HCT116 (cell line): Measurements from ENCODE around the gene CXCR2. TPM values are rescaled to one million over a fixed set of nuclear protein-coding genes. Genes with fewer than 3 reads are reported as not detected.

ENCODE experiments used
- ATAC-seq: fragments of 200-7000 bp; cut with Tn5 transposase; 2 replicates; pipeline ENCODE4 v1.9.1; 2020; ENCODE audit warnings: mild to moderate bottlenecking, moderate library complexity
- BruUV-seq: library from RNA; stranded (reverse); fragments of 400-500 nt; replicated peaks from 2 replicates; lab custom pipeline; 2021; lab: Mats Ljungman, UMichigan
- CTCF ChIA-PET: fragments of 300-600 bp; sonication (Branson Sonifier 250); formaldehyde crosslinking; loops from one replicate; lab custom pipeline; 2021; ENCODE audit warnings: antibody characterized with exemption; lab: Charles Lee
- POLR2A ChIA-PET: fragments of 300-600, 350-600 bp; sonication (Branson Sonifier 250); formaldehyde crosslinking; loops from one replicate; lab custom pipeline; 2021; ENCODE audit warnings: antibody characterized with exemption; lab: Charles Lee
- RAD21 ChIA-PET, 2 experiments: fragments of 300-600 bp; sonication (Branson Sonifier 250); formaldehyde crosslinking; loops; one replicate each; lab custom pipeline; 2023; ENCODE audit warnings: low total read pairs in 2 of 2; ENCODE audit not compliant: uncharacterized antibody in 2 of 2, unreplicated experiment in 2 of 2, low non-redundant PET in 1 of 2; lab: Charles Lee
- DNase-seq: peaks from one replicate; pipeline ENCODE4 v3.0.0-alpha.2; 2010; ENCODE audit warnings: low read depth, low spot score
- H2AFZ ChIP-seq: fragments of 200-600 bp; shearing (Covaris generic), sonication (generic); 2 replicates; pipeline ENCODE4 v1.6.1; 2017; ENCODE audit warnings: low read depth, mixed run types, mixed read lengths, antibody characterized with exemption, low read length; ENCODE audit not compliant: poor library complexity, severe bottlenecking
- H3K27ac ChIP-seq: 2 replicates; pipeline ENCODE4 v1.5.1; 2012; ENCODE audit warnings: low read depth, low read length
- H3K27me3 ChIP-seq: fragments of 200-600 bp; sonication (generic); 2 replicates; pipeline ENCODE4 v1.6.1; 2016; ENCODE audit warnings: mixed run types, low read length, mixed read lengths; ENCODE audit not compliant: insufficient read depth
- H3K36me3 ChIP-seq, 2 experiments: fragments of 200-500 bp in 1 of 2; fragments of 200-600 bp in 1 of 2; sonication (Bioruptor generic) in 1 of 2; sonication (generic) in 1 of 2; 2 replicates each; pipeline versions ENCODE4 v1.5.1 to v1.6.1; 2014 to 2016; ENCODE audit warnings: low read length in 2 of 2, inconsistent platforms in 1 of 2, mixed read lengths in 1 of 2, mixed run types in 1 of 2; ENCODE audit not compliant: insufficient read depth in 2 of 2, control insufficient read depth in 1 of 2
- H3K4me1 ChIP-seq, 2 experiments: fragments of 200-600 bp in 1 of 2; sonication (generic) in 1 of 2; 2 replicates each; pipeline versions ENCODE4 v1.5.1 to v1.6.1; 2012 to 2017; ENCODE audit warnings: low read length in 2 of 2, inconsistent platforms in 1 of 2, mild to moderate bottlenecking in 1 of 2, mixed read lengths in 1 of 2, mixed run types in 1 of 2, moderate library complexity in 1 of 2; ENCODE audit not compliant: insufficient read depth in 2 of 2, control insufficient read depth in 1 of 2
- H3K4me2 ChIP-seq: fragments of 200-600 bp; sonication (generic); 2 replicates; pipeline ENCODE4 v1.6.1; 2017; ENCODE audit warnings: mixed run types, low read length, mixed read lengths
- H3K4me3 ChIP-seq, 2 experiments: fragments of 200-600 bp in 1 of 2; sonication (generic) in 1 of 2; replicated peaks in 1 of 2; 2 replicates each; pipeline ENCODE4 v1.5.1; 2011 to 2016; ENCODE audit warnings: low read length in 2 of 2, control low read depth in 1 of 2, low read depth in 1 of 2, mild to moderate bottlenecking in 1 of 2, mixed read lengths in 1 of 2, mixed run types in 1 of 2
- H3K79me2 ChIP-seq: fragments of 200-600 bp; sonication (generic); 2 replicates; pipeline ENCODE4 v1.6.1; 2017; ENCODE audit warnings: mild to moderate bottlenecking, mixed run types, low read length, moderate library complexity, mixed read lengths; ENCODE audit not compliant: insufficient read depth
- H3K9ac ChIP-seq: fragments of 200-600 bp; sonication (generic); 2 replicates; pipeline ENCODE4 v1.6.1; 2016; ENCODE audit warnings: low read length, mixed read lengths
- H3K9me2 ChIP-seq: fragments of 200-600 bp; sonication (generic), shearing (Covaris generic); 2 replicates; pipeline ENCODE4 v1.6.1; 2017; ENCODE audit warnings: mixed run types, mild to moderate bottlenecking, moderate library complexity; ENCODE audit not compliant: insufficient read depth
- H3K9me3 ChIP-seq, 2 experiments: fragments of 200-500 bp in 1 of 2; fragments of 200-600 bp in 1 of 2; sonication (Bioruptor generic) in 1 of 2; sonication (generic) in 1 of 2; 2 replicates each; pipeline ENCODE4 v1.6.1; 2014 to 2017; ENCODE audit warnings: low read length in 2 of 2, mixed read lengths in 2 of 2, inconsistent platforms in 1 of 2, low read depth in 1 of 2, mild to moderate bottlenecking in 1 of 2, mixed run types in 1 of 2, moderate library complexity in 1 of 2; ENCODE audit not compliant: control insufficient read depth in 1 of 2, insufficient read depth in 1 of 2
- H4K20me1 ChIP-seq: fragments of 200-600 bp; sonication (generic), shearing (Covaris generic); 2 replicates; pipeline ENCODE4 v1.6.1; 2017; ENCODE audit warnings: mixed run types, mild to moderate bottlenecking, moderate library complexity; ENCODE audit not compliant: insufficient read depth
- CEBPB ChIP-seq: IDR thresholded peaks from 2 replicates; pipeline ENCODE4 v1.6.1; 2012; ENCODE audit warnings: low read depth
- EZH2 ChIP-seq: fragments of 200-600 bp; sonication (generic); IDR thresholded peaks from 2 replicates; pipeline ENCODE4 v1.6.1; 2017; ENCODE audit warnings: antibody characterized with exemption, mixed run types
- EZH2phosphoT487 ChIP-seq: fragments of 200-600 bp; IDR thresholded peaks from 2 replicates; pipeline ENCODE4 v1.6.1; 2018; ENCODE audit warnings: antibody characterized with exemption, borderline replicate concordance
- YY1 ChIP-seq: IDR thresholded peaks from 2 replicates; pipeline ENCODE4 v1.6.1; 2011; ENCODE audit warnings: low read length, low read depth, moderate library complexity, mild to moderate bottlenecking; ENCODE audit not compliant: insufficient replicate concordance; ENCODE audit errors: extremely low read depth
- ZFX ChIP-seq: fragments of 450-650 bp; IDR thresholded peaks from 2 replicates; pipeline ENCODE4 v1.6.1; 2017
- ZNF274 ChIP-seq: fragments of 200-500 bp; sonication (Bioruptor generic); IDR thresholded peaks from 2 replicates; pipeline ENCODE4 v1.6.1; 2014; ENCODE audit warnings: mild to moderate bottlenecking, low read depth, low read length, inconsistent platforms
- intact Hi-C: fragments of 100-400 bp; cut with micrococcal nuclease; formaldehyde crosslinking; loops from 2 replicates; pipeline ENCODE4 v1.10.0; 2022
- total RNA-seq: library from RNA; stranded (reverse); gene quantifications from one replicate; pipeline ENCODE4 v1.2.1, GENCODE V29; 2021; ENCODE audit not compliant: unreplicated experiment
- TF ChIP-seq, protein P1 (sequence below), 3 experiments: fragments of 200-600 bp in 1 of 3; sonication (generic) in 1 of 3; IDR thresholded peaks in 2 of 3; conservative IDR thresholded peaks in 1 of 3; 2 replicates each; pipeline ENCODE4 v1.5.1; 2012 to 2017; ENCODE audit warnings: low read depth in 2 of 3, low read length in 2 of 3, antibody characterized with exemption in 1 of 3, borderline replicate concordance in 1 of 3, control low read depth in 1 of 3, mild to moderate bottlenecking in 1 of 3, mixed read lengths in 1 of 3, mixed run types in 1 of 3, moderate library complexity in 1 of 3; ENCODE audit not compliant: insufficient read depth in 1 of 3
- TF ChIP-seq, protein P2 (sequence below): IDR thresholded peaks from 2 replicates; pipeline ENCODE4 v1.6.1; 2012

The CXCR2 gene
- total RNA-seq, 1 experiment from 2014 or later = 0.15 TPM

DNA sequence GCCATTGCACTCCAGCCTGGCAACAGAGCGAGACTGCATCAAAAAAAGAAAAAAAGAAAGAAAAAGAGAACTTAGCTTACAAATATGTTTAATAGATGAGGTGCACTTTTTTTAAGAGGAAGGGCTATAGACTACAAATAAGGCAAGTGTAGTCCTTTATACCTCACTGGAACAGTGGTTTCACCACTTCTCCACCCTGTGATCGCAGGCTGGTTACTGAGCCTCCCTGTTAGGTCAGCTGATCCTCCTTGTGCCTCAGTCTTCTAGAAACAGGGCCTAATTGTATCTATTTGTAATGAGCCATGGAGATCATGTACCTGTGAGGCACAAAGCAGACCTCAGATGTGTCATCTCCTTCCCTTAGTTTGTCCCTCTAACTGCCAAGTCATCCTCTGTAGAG is 4.5 kb downstream of the CXCR2 start (continued):
- TF ChIP-seq, protein P1, sequence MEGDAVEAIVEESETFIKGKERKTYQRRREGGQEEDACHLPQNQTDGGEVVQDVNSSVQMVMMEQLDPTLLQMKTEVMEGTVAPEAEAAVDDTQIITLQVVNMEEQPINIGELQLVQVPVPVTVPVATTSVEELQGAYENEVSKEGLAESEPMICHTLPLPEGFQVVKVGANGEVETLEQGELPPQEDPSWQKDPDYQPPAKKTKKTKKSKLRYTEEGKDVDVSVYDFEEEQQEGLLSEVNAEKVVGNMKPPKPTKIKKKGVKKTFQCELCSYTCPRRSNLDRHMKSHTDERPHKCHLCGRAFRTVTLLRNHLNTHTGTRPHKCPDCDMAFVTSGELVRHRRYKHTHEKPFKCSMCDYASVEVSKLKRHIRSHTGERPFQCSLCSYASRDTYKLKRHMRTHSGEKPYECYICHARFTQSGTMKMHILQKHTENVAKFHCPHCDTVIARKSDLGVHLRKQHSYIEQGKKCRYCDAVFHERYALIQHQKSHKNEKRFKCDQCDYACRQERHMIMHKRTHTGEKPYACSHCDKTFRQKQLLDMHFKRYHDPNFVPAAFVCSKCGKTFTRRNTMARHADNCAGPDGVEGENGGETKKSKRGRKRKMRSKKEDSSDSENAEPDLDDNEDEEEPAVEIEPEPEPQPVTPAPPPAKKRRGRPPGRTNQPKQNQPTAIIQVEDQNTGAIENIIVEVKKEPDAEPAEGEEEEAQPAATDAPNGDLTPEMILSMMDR (IDR thresholded peaks at IDR 0.05 in 2 of 3, conservative IDR thresholded peaks at IDR 0.05 in 1 of 3; ENCODE audit: borderline replicate concordance in 1 of 3, insufficient read depth in 1 of 3, low read depth in 2 of 3, low read length in 2 of 3) = no peak

DNA sequence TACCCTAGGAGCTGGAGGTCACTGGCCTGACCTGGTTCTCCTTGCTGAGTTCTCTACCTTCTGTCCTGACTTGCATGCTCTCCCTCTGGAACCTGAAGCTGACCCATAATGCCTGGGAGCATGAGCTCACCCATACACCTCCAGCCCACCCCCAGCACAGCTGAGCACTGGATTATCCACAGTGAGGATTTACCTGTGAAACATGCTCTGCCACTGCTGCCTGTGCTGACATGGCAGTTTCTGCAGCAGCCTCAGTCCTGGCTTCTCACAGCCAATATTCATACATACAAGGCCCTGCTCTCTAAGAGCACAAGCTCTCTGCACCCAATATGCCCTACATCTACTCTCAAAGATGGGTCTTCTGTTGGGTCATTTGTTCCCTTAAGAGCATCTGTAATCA is 5.0 kb downstream of the CXCR2 start:
- no peak overlapping the region for H3K9ac ChIP-seq
- ChIA-PET RAD21 (no interaction called here), CTCF (no interaction called here), POLR2A (no interaction called here)
- no peaks in the 10 kb centered on the region for H3K79me2 ChIP-seq
- no peaks in the 10 kb centered on the region for H3K9me2 ChIP-seq
- no peaks in the 10 kb centered on the region for H3K9me3 ChIP-seq
- no peaks in the 10 kb centered on the region; the same call in 1 of the 2 replicates for H3K27me3 ChIP-seq
- H3K4me3 ChIP-seq = no peak overlapping the region
- H3K4me1 ChIP-seq = no peaks in the 10 kb centered on the region
- no peak for TF ChIP-seq ZFX
- no peaks in the 10 kb centered on the region for H4K20me1 ChIP-seq
- BruUV-seq = no TSS peak
- DNase-seq (no peak), ATAC-seq (no peak)
- no peaks in the 10 kb centered on the region for H3K36me3 ChIP-seq
- H2AFZ ChIP-seq = no peak overlapping the region
- no peak overlapping the region for H3K4me2 ChIP-seq
- intact Hi-C loops = no loop called here
- no peak overlapping the region for H3K27ac ChIP-seq

DNA sequence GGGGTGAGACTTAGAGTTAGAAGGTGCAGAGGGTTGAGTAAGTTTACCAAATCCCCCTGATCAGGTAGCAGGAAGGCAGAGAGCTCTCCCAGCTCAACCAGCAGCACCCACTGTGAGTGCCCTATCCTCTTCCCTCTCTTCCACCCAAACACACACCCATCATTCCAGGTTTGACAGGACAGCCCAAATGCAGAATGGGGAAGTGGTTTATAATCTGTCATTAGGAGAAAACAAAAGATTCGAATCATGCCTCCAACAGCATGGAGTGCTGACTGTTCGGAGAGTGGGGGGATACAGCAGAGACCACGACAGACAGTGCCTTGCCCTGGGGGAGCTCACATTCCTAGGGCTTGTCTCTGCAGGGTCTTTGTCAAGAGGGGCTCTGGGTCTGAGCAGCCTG is 11.7 kb downstream of the CXCR2 start:
- POLR2A ChIA-PET = no interaction called here
- H3K4me1 ChIP-seq = no peaks in the 10 kb centered on the region
- no peaks in the 10 kb centered on the region for H3K36me3 ChIP-seq
- no peaks in the 10 kb centered on the region for H3K9me2 ChIP-seq
- no peak overlapping the region for H3K4me2 ChIP-seq
- BruUV-seq = no TSS peak
- H3K27ac ChIP-seq = no peak overlapping the region
- no peak for DNase-seq
- peaks cover 6% of the 10 kb centered on the region; the same call in 1 of the 2 replicates for H3K27me3 ChIP-seq
- H3K9me3 ChIP-seq = no peaks in the 10 kb centered on the region
- no peak overlapping the region for H2AFZ ChIP-seq
- intact Hi-C loops = no loop called here
- RAD21 ChIA-PET = no interaction called here
- H3K79me2 ChIP-seq = no peaks in the 10 kb centered on the region
- ATAC-seq = no peak
- H3K4me3 ChIP-seq = no peak overlapping the region
- no peak for TF ChIP-seq ZNF274
- TF ChIP-seq EZH2 = no peak
- TF ChIP-seq, protein P2, sequence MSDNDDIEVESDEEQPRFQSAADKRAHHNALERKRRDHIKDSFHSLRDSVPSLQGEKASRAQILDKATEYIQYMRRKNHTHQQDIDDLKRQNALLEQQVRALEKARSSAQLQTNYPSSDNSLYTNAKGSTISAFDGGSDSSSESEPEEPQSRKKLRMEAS = no peak
- no peak for TF ChIP-seq YY1
- TF ChIP-seq CEBPB = no peak
- TF ChIP-seq EZH2phosphoT487 = no peak
- H3K9ac ChIP-seq = no peak overlapping the region
- no peaks in the 10 kb centered on the region for H4K20me1 ChIP-seq
- CTCF ChIA-PET = no interaction called here
